ENCODE data around the gene NCOA3.

- TF ChIP-seq, protein P1, sequence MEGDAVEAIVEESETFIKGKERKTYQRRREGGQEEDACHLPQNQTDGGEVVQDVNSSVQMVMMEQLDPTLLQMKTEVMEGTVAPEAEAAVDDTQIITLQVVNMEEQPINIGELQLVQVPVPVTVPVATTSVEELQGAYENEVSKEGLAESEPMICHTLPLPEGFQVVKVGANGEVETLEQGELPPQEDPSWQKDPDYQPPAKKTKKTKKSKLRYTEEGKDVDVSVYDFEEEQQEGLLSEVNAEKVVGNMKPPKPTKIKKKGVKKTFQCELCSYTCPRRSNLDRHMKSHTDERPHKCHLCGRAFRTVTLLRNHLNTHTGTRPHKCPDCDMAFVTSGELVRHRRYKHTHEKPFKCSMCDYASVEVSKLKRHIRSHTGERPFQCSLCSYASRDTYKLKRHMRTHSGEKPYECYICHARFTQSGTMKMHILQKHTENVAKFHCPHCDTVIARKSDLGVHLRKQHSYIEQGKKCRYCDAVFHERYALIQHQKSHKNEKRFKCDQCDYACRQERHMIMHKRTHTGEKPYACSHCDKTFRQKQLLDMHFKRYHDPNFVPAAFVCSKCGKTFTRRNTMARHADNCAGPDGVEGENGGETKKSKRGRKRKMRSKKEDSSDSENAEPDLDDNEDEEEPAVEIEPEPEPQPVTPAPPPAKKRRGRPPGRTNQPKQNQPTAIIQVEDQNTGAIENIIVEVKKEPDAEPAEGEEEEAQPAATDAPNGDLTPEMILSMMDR (IDR thresholded peaks at IDR 0.05; ENCODE audit: low read depth, low read length, poor library complexity, severe bottlenecking) = no peak
- no peak for TF ChIP-seq EZH2phosphoT487 (IDR thresholded peaks at IDR 0.05; ENCODE audit: borderline replicate concordance, low read length)
Measured at GRCh38 chr20:47642118-47642517, 140.4 kb downstream of the NCOA3 start.
